HEK293 (cell line): ENCODE results near the gene LDLRAD4.

Experiments used
- CTCF ChIA-PET: fragments of 350-600 bp; formaldehyde crosslinking; extraction: SDS; loops from one replicate; lab custom pipeline; 2021; ENCODE audit warnings: antibody characterized with exemption; lab: Yijun Ruan, JAX
- POLR2A ChIA-PET: fragments of 300-600 bp; formaldehyde crosslinking; extraction: SDS; loops from one replicate; lab custom pipeline; 2020; ENCODE audit warnings: antibody characterized with exemption, inconsistent platforms; lab: Yijun Ruan, JAX
- H3K27ac ChIP-seq: fragments of 200-500 bp; sonication (Bioruptor generic); 2 replicates; pipeline ENCODE4 v1.5.1; 2014; ENCODE audit warnings: low read depth, low read length, control low read depth, inconsistent platforms; ENCODE audit errors: extremely low read depth
- H3K36me3 ChIP-seq, 2 experiments: fragments of 200-500 bp in 1 of 2; sonication (Bioruptor generic) in 1 of 2; 1 replicate in 1 of 2; 2 replicates in 1 of 2; pipeline ENCODE4 v1.5.1; 2014 to 2017; ENCODE audit warnings: inconsistent platforms in 2 of 2, low read length in 2 of 2; ENCODE audit not compliant: control insufficient read depth in 2 of 2, insufficient read depth in 1 of 2
- H3K4me1 ChIP-seq: fragments of 200-500 bp; sonication (Bioruptor generic); 2 replicates; pipeline ENCODE4 v1.5.1; 2014; ENCODE audit warnings: mild to moderate bottlenecking, low read length, inconsistent platforms; ENCODE audit not compliant: control insufficient read depth, insufficient read depth
- H3K4me3 ChIP-seq: 2 replicates; pipeline ENCODE4 v1.5.1; 2011; ENCODE audit warnings: low read depth, mild to moderate bottlenecking, control low read depth, low read length, moderate library complexity
- H3K9me3 ChIP-seq: fragments of 200-500 bp; sonication (Bioruptor generic); 2 replicates; pipeline ENCODE4 v1.5.1; 2014; ENCODE audit warnings: low read depth, low read length, inconsistent platforms; ENCODE audit not compliant: control insufficient read depth, insufficient read depth
- BCL11A ChIP-seq: fragments of 450-650 bp; formaldehyde crosslinking; IDR thresholded peaks from 2 replicates; pipeline ENCODE4 v1.5.1; 2016; ENCODE audit warnings: low read depth, missing biosample characterization, missing genetic modification characterization
- KLF8 ChIP-seq: fragments of 450-650 bp; formaldehyde crosslinking; IDR thresholded peaks from 2 replicates; pipeline ENCODE4 v1.5.1; 2016; ENCODE audit warnings: missing biosample characterization, missing genetic modification characterization
- MYNN ChIP-seq: fragments of 450-650 bp; formaldehyde crosslinking; IDR thresholded peaks from 2 replicates; pipeline ENCODE4 v1.5.1; 2016; ENCODE audit warnings: missing biosample characterization, missing genetic modification characterization, borderline replicate concordance
- ZBTB17 ChIP-seq: fragments of 450-650 bp; formaldehyde crosslinking; IDR thresholded peaks from 2 replicates; pipeline ENCODE4 v1.5.1; 2016; ENCODE audit warnings: missing biosample characterization, missing genetic modification characterization
- ZBTB7A ChIP-seq: fragments of 450-650 bp; formaldehyde crosslinking; IDR thresholded peaks from 2 replicates; pipeline ENCODE4 v1.5.1; 2016; ENCODE audit warnings: low read depth, missing biosample characterization, missing genetic modification characterization
- ZFP41 ChIP-seq: fragments of 450-650 bp; formaldehyde crosslinking; IDR thresholded peaks from 2 replicates; pipeline ENCODE4 v1.5.1; 2016; ENCODE audit warnings: missing biosample characterization, missing genetic modification characterization, borderline replicate concordance
- ZNF341 ChIP-seq: fragments of 450-650 bp; formaldehyde crosslinking; IDR thresholded peaks from 2 replicates; pipeline ENCODE4; 2016; ENCODE audit warnings: low read depth, missing biosample characterization, missing genetic modification characterization
- ZNF37A ChIP-seq: fragments of 450-650 bp; IDR thresholded peaks from 2 replicates; pipeline ENCODE4 v1.5.1; 2018; ENCODE audit warnings: missing biosample characterization, missing genetic modification characterization
- ZNF558 ChIP-seq: fragments of 450-650 bp; formaldehyde crosslinking; IDR thresholded peaks from 2 replicates; pipeline ENCODE4 v1.5.1; 2016; ENCODE audit warnings: missing biosample characterization, missing genetic modification characterization
- ZNF654 ChIP-seq: fragments of 450-650 bp; formaldehyde crosslinking; IDR thresholded peaks from 2 replicates; pipeline ENCODE4 v1.5.1; 2016; ENCODE audit warnings: low read depth, missing biosample characterization, missing genetic modification characterization
- ZNF664 ChIP-seq: fragments of 450-650 bp; formaldehyde crosslinking; IDR thresholded peaks from 2 replicates; pipeline ENCODE4 v1.5.1; 2016; ENCODE audit warnings: missing biosample characterization, missing genetic modification characterization
- ZNF776 ChIP-seq: fragments of 450-650 bp; formaldehyde crosslinking; IDR thresholded peaks from 2 replicates; pipeline ENCODE4 v1.5.0; 2017; ENCODE audit warnings: missing biosample characterization, missing genetic modification characterization, borderline replicate concordance
- TF ChIP-seq, protein P1 (sequence below): fragments of 450-650 bp; formaldehyde crosslinking; conservative IDR thresholded peaks from 2 replicates; pipeline ENCODE4 v1.5.1; 2016; ENCODE audit warnings: low read depth, missing biosample characterization, missing genetic modification characterization
- TF ChIP-seq, protein P2 (sequence below): fragments of 450-650 bp; formaldehyde crosslinking; IDR thresholded peaks from 2 replicates; pipeline ENCODE4 v1.5.1; 2016; ENCODE audit warnings: missing biosample characterization, missing genetic modification characterization
- TF ChIP-seq, protein P3 (sequence below): fragments of 450-650 bp; formaldehyde crosslinking; IDR thresholded peaks from 2 replicates; pipeline ENCODE4 v1.5.1; 2016; ENCODE audit warnings: missing biosample characterization, missing genetic modification characterization
- TF ChIP-seq, protein P4 (sequence below): fragments of 450-650 bp; formaldehyde crosslinking; IDR thresholded peaks from 2 replicates; pipeline ENCODE4 v1.5.1; 2016; ENCODE audit warnings: missing biosample characterization, missing genetic modification characterization
- TF ChIP-seq, protein P5 (sequence below): fragments of 450-650 bp; formaldehyde crosslinking; IDR thresholded peaks from 2 replicates; pipeline ENCODE4 v1.5.1; 2016; ENCODE audit warnings: missing biosample characterization, missing genetic modification characterization

LDLRAD4 gene

DNA sequence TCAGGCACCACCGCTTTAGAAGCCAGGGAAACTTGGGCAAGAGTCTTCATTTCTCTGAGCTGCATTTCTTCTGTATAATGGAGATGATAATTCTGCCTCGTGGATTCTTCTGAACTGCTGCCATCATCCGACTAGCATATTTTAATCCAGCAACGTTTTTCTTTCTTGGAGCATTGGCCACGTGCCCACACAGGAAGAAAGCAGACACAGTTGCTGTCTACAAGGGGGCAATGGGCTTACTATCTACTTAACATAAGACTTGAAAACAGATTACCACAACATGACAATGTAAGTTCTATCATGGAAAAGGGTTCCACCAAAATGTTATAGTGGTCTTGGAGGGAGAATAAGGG is 331.3 kb downstream of the LDLRAD4 start (continued):
- TF ChIP-seq, protein P1, sequence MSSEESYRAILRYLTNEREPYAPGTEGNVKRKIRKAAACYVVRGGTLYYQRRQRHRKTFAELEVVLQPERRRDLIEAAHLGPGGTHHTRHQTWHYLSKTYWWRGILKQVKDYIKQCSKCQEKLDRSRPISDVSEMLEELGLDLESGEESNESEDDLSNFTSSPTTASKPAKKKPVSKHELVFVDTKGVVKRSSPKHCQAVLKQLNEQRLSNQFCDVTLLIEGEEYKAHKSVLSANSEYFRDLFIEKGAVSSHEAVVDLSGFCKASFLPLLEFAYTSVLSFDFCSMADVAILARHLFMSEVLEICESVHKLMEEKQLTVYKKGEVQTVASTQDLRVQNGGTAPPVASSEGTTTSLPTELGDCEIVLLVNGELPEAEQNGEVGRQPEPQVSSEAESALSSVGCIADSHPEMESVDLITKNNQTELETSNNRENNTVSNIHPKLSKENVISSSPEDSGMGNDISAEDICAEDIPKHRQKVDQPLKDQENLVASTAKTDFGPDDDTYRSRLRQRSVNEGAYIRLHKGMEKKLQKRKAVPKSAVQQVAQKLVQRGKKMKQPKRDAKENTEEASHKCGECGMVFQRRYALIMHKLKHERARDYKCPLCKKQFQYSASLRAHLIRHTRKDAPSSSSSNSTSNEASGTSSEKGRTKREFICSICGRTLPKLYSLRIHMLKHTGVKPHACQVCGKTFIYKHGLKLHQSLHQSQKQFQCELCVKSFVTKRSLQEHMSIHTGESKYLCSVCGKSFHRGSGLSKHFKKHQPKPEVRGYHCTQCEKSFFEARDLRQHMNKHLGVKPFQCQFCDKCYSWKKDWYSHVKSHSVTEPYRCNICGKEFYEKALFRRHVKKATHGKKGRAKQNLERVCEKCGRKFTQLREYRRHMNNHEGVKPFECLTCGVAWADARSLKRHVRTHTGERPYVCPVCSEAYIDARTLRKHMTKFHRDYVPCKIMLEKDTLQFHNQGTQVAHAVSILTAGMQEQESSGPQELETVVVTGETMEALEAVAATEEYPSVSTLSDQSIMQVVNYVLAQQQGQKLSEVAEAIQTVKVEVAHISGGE (tag by site-specific recombination), result no peak
- TF ChIP-seq ZNF341 (no peak), ZNF37A (tag by site-specific recombination) (no peak), KLF8 (tag by site-specific recombination) (no peak), MYNN (tag by site-specific recombination) (no peak), ZNF654 (no peak), ZNF558 (no peak)
- TF ChIP-seq, protein P2, sequence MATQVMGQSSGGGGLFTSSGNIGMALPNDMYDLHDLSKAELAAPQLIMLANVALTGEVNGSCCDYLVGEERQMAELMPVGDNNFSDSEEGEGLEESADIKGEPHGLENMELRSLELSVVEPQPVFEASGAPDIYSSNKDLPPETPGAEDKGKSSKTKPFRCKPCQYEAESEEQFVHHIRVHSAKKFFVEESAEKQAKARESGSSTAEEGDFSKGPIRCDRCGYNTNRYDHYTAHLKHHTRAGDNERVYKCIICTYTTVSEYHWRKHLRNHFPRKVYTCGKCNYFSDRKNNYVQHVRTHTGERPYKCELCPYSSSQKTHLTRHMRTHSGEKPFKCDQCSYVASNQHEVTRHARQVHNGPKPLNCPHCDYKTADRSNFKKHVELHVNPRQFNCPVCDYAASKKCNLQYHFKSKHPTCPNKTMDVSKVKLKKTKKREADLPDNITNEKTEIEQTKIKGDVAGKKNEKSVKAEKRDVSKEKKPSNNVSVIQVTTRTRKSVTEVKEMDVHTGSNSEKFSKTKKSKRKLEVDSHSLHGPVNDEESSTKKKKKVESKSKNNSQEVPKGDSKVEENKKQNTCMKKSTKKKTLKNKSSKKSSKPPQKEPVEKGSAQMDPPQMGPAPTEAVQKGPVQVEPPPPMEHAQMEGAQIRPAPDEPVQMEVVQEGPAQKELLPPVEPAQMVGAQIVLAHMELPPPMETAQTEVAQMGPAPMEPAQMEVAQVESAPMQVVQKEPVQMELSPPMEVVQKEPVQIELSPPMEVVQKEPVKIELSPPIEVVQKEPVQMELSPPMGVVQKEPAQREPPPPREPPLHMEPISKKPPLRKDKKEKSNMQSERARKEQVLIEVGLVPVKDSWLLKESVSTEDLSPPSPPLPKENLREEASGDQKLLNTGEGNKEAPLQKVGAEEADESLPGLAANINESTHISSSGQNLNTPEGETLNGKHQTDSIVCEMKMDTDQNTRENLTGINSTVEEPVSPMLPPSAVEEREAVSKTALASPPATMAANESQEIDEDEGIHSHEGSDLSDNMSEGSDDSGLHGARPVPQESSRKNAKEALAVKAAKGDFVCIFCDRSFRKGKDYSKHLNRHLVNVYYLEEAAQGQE (tag by site-specific recombination), result no peak

DNA sequence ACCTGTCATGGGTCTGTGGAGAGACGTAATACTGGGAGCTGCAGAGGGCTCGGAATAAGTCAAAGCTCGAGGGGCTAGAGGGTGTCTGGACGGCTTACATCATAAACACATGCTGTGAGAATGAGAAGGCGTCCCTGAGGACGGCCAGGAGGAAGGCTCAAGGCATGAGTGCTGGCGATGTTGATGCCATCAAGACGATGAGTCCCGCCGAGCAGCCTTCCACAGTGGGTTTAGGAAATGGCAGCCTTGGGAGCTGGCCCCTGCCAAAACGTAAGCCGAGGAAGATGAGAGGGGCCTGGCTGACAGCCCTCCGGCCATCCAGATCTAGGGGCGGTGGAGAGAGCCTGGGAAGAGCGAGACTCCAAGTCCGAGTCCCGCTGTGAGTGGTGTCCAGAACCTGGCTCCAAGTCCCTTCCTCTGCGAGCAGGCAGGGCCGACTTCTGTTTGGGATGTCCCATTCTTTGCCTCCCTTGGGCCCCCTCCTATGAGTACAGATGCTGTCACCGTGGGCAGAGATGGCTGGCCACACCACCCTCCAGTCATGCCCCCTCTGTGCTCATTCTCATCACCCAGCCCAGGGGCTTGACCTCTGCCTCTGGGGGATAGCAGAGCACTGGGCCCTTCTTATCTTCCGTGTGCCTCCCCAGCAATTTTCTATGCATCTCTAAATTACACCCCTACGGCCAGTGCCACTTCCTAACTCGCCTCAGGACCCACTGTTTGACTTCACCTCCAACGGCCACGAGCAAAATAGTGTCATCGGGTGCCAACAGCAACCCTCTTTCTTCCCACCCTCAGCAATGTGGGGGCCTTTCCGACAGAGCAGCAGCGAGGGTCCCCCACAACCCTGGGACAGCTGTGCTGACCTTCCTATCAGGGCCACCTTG is 332.1 kb downstream of the LDLRAD4 start:
- TF ChIP-seq ZNF664 (tag by site-specific recombination) (no peak), ZBTB7A (tag by site-specific recombination) (no peak), ZNF558 (no peak), BCL11A (tag by site-specific recombination) (no peak), ZBTB17 (tag by site-specific recombination) (no peak), ZNF776 (no peak), ZFP41 (no peak)
- TF ChIP-seq, protein P1 (tag by site-specific recombination), result no peak
- TF ChIP-seq, protein P3, sequence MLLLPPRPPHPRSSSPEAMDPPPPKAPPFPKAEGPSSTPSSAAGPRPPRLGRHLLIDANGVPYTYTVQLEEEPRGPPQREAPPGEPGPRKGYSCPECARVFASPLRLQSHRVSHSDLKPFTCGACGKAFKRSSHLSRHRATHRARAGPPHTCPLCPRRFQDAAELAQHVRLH (tag by site-specific recombination), result no peak
- TF ChIP-seq, protein P4, sequence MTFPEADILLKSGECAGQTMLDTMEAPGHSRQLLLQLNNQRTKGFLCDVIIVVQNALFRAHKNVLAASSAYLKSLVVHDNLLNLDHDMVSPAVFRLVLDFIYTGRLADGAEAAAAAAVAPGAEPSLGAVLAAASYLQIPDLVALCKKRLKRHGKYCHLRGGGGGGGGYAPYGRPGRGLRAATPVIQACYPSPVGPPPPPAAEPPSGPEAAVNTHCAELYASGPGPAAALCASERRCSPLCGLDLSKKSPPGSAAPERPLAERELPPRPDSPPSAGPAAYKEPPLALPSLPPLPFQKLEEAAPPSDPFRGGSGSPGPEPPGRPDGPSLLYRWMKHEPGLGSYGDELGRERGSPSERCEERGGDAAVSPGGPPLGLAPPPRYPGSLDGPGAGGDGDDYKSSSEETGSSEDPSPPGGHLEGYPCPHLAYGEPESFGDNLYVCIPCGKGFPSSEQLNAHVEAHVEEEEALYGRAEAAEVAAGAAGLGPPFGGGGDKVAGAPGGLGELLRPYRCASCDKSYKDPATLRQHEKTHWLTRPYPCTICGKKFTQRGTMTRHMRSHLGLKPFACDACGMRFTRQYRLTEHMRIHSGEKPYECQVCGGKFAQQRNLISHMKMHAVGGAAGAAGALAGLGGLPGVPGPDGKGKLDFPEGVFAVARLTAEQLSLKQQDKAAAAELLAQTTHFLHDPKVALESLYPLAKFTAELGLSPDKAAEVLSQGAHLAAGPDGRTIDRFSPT, result no peak
- TF ChIP-seq, protein P5, sequence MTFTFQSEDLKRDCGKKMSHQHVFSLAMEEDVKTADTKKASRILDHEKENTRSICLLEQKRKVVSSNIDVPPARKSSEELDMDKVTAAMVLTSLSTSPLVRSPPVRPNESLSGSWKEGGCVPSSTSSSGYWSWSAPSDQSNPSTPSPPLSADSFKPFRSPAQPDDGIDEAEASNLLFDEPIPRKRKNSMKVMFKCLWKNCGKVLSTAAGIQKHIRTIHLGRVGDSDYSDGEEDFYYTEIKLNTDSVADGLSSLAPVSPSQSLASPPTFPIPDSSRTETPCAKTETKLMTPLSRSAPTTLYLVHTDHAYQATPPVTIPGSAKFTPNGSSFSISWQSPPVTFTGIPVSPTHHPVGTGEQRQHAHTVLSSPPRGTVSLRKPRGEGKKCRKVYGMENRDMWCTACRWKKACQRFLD, result no peak
- POLR2A ChIA-PET, result no interaction called here

More for the DNA sequence above, 332.1 kb downstream of the LDLRAD4 start:
- Histone ChIP-seq H3K4me1 (no peaks in the 10 kb centered on the region), H3K9me3 (no peaks in the 10 kb centered on the region), H3K36me3 (no peaks in the 10 kb centered on the region), H3K27ac (no peak overlapping the region), H3K4me3 (no peak overlapping the region)
- CTCF ChIA-PET, result interaction anchor here (0.6 kb wide), 1 partner anchor 56 kb away, joined by 4 read pairs; no protein-coding TSS in a partner anchor
